Tibial nerve (tissue), 3 donors: ENCODE results near the gene SNRNP200.

Experiments
- POLR2A ChIP-seq, 2 donors: fragments of 450-650 bp; IDR thresholded peaks; one replicate each; pipeline ENCODE4 v1.6.1; 2017; ENCODE audit warnings: antibody characterized with exemption in 2 of 2, mild to moderate bottlenecking in 2 of 2, moderate library complexity in 2 of 2
- TF ChIP-seq, protein P1 (sequence below), 5 experiments: fragments of 200-600 bp in 3 of 5; fragments of 450-650 bp in 2 of 5; sonication (generic) in 3 of 5; IDR thresholded peaks; one replicate each; pipeline ENCODE4 v1.5.1; 2016 to 2019; ENCODE audit warnings: antibody characterized with exemption in 5 of 5, mild to moderate bottlenecking in 3 of 5, moderate library complexity in 2 of 5

GRCh38 chr2:96340493-96341414 lies 35.4 kb upstream of the SNRNP200 start:
- TF ChIP-seq, protein P1, sequence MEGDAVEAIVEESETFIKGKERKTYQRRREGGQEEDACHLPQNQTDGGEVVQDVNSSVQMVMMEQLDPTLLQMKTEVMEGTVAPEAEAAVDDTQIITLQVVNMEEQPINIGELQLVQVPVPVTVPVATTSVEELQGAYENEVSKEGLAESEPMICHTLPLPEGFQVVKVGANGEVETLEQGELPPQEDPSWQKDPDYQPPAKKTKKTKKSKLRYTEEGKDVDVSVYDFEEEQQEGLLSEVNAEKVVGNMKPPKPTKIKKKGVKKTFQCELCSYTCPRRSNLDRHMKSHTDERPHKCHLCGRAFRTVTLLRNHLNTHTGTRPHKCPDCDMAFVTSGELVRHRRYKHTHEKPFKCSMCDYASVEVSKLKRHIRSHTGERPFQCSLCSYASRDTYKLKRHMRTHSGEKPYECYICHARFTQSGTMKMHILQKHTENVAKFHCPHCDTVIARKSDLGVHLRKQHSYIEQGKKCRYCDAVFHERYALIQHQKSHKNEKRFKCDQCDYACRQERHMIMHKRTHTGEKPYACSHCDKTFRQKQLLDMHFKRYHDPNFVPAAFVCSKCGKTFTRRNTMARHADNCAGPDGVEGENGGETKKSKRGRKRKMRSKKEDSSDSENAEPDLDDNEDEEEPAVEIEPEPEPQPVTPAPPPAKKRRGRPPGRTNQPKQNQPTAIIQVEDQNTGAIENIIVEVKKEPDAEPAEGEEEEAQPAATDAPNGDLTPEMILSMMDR (IDR thresholded peaks at IDR 0.05) = no peak
- TF ChIP-seq POLR2A (IDR thresholded peaks at IDR 0.05) = no peak
